HepG2 (cell line): ENCODE results near the gene SLC39A2. TPM values are rescaled to one million over a fixed set of nuclear protein-coding genes. Genes with fewer than 3 reads are reported as not detected.
A peak's percentile ranks its signal among the peaks of the same experiment; 100 is the strongest.

Experiments
- ATAC-seq: fragments of 200-7000 bp; cut with Tn5 transposase; 3 replicates; pipeline ENCODE4 v1.9.1; 2020; ENCODE audit warnings: mild to moderate bottlenecking, moderate library complexity
- BruUV-seq: library from RNA; stranded (reverse); fragments of 400-500 nt; replicated peaks from 2 replicates; lab custom pipeline; 2021; lab: Mats Ljungman, UMichigan
- CTCF ChIA-PET: fragments of 300-600 bp; formaldehyde crosslinking; extraction: SDS; loops from one replicate; lab custom pipeline; 2021; ENCODE audit warnings: low total read pairs, inconsistent platforms, low intra/inter-chr PET ratio; lab: Yijun Ruan, JAX
- POLR2A ChIA-PET: fragments of 350-600 bp; sonication (Branson Sonifier 250); formaldehyde crosslinking; loops from one replicate; lab custom pipeline; 2020; ENCODE audit warnings: antibody characterized with exemption, inconsistent platforms; lab: Yijun Ruan, JAX
- DNase-seq: peaks from one replicate; pipeline ENCODE4 v3.0.0-alpha.2; 2015; ENCODE audit warnings: low spot score
- FAIRE-seq: peaks from 3 replicates; lab custom pipeline; 2011; peaks lifted over from hg19 to GRCh38; lab: Jason Lieb, UNC
- H2AFZ ChIP-seq: one replicate; pipeline ENCODE4 v1.6.1; 2011; ENCODE audit warnings: low read length, inconsistent platforms
- H3K27ac ChIP-seq: fragments of 300-600 bp; 3 replicates; pipeline ENCODE4 v1.8.0; 2011; ENCODE audit warnings: mixed run types, mild to moderate bottlenecking, mixed read lengths, low read length, inconsistent platforms; ENCODE audit not compliant: insufficient read depth; ENCODE audit errors: extremely low read length
- H3K27me3 ChIP-seq, 2 experiments: fragments of 200-600 bp in 1 of 2; 2 replicates in 1 of 2; 3 replicates in 1 of 2; pipeline versions ENCODE4 v1.6.0 to v1.8.0; 2011; ENCODE audit warnings: low read length in 2 of 2, mild to moderate bottlenecking in 2 of 2, moderate library complexity in 2 of 2, inconsistent platforms in 1 of 2; ENCODE audit not compliant: insufficient read depth in 2 of 2, control insufficient read depth in 1 of 2
- H3K36me3 ChIP-seq, 2 experiments: fragments of 200-600 bp in 1 of 2; replicated peaks in 1 of 2; 2 replicates in 1 of 2; 3 replicates in 1 of 2; pipeline versions ENCODE4 v1.5.1 to v1.8.0; 2011; ENCODE audit warnings: low read length in 2 of 2, inconsistent platforms in 1 of 2; ENCODE audit not compliant: insufficient read depth in 2 of 2, control insufficient read depth in 1 of 2
- H3K4me1 ChIP-seq: 2 replicates; pipeline ENCODE4 v1.5.1; 2012; ENCODE audit warnings: low read length, inconsistent platforms; ENCODE audit not compliant: insufficient read depth
- H3K4me2 ChIP-seq: 2 replicates; pipeline ENCODE4 v1.6.0; 2011; ENCODE audit warnings: low read depth, low read length, inconsistent platforms
- H3K4me3 ChIP-seq, 3 experiments: fragments of 200-600 bp in 1 of 3; sonication (generic), shearing (Covaris generic) in 1 of 3; replicated peaks in 1 of 3; 2 replicates each; pipeline ENCODE4 v1.5.1; 2011 to 2016; ENCODE audit warnings: low read length in 3 of 3, inconsistent platforms in 2 of 3, low read depth in 2 of 3, mild to moderate bottlenecking in 2 of 3, control low read depth in 1 of 3, mixed read lengths in 1 of 3; ENCODE audit not compliant: insufficient read depth in 1 of 3
- H3K79me2 ChIP-seq: one replicate; pipeline ENCODE4 v1.6.1; 2011; ENCODE audit warnings: low read length, inconsistent platforms; ENCODE audit not compliant: insufficient read depth
- H3K9ac ChIP-seq: 2 replicates; pipeline ENCODE4 v1.6.0; 2011; ENCODE audit warnings: mild to moderate bottlenecking, low read depth, low read length, inconsistent platforms; ENCODE audit not compliant: insufficient read depth
- H3K9me3 ChIP-seq: 2 replicates; pipeline ENCODE4 v1.5.1; 2012; ENCODE audit warnings: mild to moderate bottlenecking, low read length
- H4K20me1 ChIP-seq: 2 replicates; pipeline ENCODE4 v1.6.0; 2011; ENCODE audit warnings: inconsistent platforms, mild to moderate bottlenecking, low read length, moderate library complexity; ENCODE audit not compliant: insufficient read depth
- AGO1 ChIP-seq: fragments of 200-400 bp; formaldehyde crosslinking; IDR thresholded peaks from 2 replicates; pipeline ENCODE4 v1.6.1; 2017; ENCODE audit warnings: mild to moderate bottlenecking, low read depth, low read length, moderate library complexity; ENCODE audit not compliant: poor library complexity, severe bottlenecking
- ARNTL ChIP-seq: sonication (generic); formaldehyde crosslinking; IDR thresholded peaks from 2 replicates; pipeline ENCODE4 v1.4.0; 2020; ENCODE audit warnings: mild to moderate bottlenecking, missing genetic modification reagents
- KDM3A ChIP-seq: IDR thresholded peaks from 2 replicates; pipeline ENCODE4 v1.6.1; 2018; ENCODE audit warnings: low read depth, missing compliant biosample characterization
- LBX2 ChIP-seq: sonication (generic); formaldehyde crosslinking; IDR thresholded peaks from 2 replicates; pipeline ENCODE4 v1.5.0; 2020; ENCODE audit warnings: missing genetic modification reagents, mild to moderate bottlenecking, borderline replicate concordance
- NCOA1 ChIP-seq: sonication (generic); formaldehyde crosslinking; IDR thresholded peaks from 2 replicates; pipeline ENCODE4 v1.9.0; 2021; ENCODE audit warnings: missing genetic modification reagents
- PLSCR1 ChIP-seq: sonication (generic); formaldehyde crosslinking; IDR thresholded peaks from 2 replicates; pipeline ENCODE4 v1.5.0; 2020; ENCODE audit warnings: missing genetic modification reagents, mild to moderate bottlenecking, borderline replicate concordance
- POLR2AphosphoS5 ChIP-seq: IDR thresholded peaks from 2 replicates; pipeline ENCODE4 v1.6.1; 2012; ENCODE audit warnings: low read depth, low read length
- RFXAP ChIP-seq: sonication (generic); formaldehyde crosslinking; IDR thresholded peaks from 2 replicates; pipeline ENCODE4 v1.4.0; 2020; ENCODE audit warnings: missing genetic modification reagents, borderline replicate concordance
- U2AF2 ChIP-seq: fragments of 200-400 bp; formaldehyde crosslinking; IDR thresholded peaks from 2 replicates; pipeline ENCODE4 v1.6.1; 2017; ENCODE audit warnings: low read depth, mild to moderate bottlenecking, low read length
- ZBTB21 ChIP-seq: sonication (generic); formaldehyde crosslinking; IDR thresholded peaks from 2 replicates; pipeline ENCODE4 v1.4.0; 2020; ENCODE audit warnings: missing genetic modification reagents
- ZBTB25 ChIP-seq: IDR thresholded peaks from 2 replicates; pipeline ENCODE4 v1.6.1; 2018; ENCODE audit warnings: missing genetic modification reagents
- ZFP1 ChIP-seq: IDR thresholded peaks from 2 replicates; pipeline ENCODE4 v1.6.1; 2016
- ZMYM3 ChIP-seq: sonication (generic); formaldehyde crosslinking; IDR thresholded peaks from 2 replicates; pipeline ENCODE4 v1.5.1; 2020; ENCODE audit warnings: mild to moderate bottlenecking, missing genetic modification reagents
- ZNF24 ChIP-seq: fragments of 450-650 bp; IDR thresholded peaks from 2 replicates; pipeline ENCODE4 v1.6.1; 2017; ENCODE audit warnings: antibody characterized with exemption, mild to moderate bottlenecking
- ZNF274 ChIP-seq: sonication (generic); formaldehyde crosslinking; IDR thresholded peaks from 2 replicates; pipeline ENCODE4 v1.5.1; 2020; ENCODE audit warnings: mild to moderate bottlenecking, missing genetic modification reagents
- ZNF292 ChIP-seq: sonication (generic); formaldehyde crosslinking; IDR thresholded peaks from 2 replicates; pipeline ENCODE4 v1.8.1; 2022; ENCODE audit warnings: mild to moderate bottlenecking, low read depth, missing genetic modification reagents, borderline replicate concordance
- ZNF607 ChIP-seq: sonication (generic); formaldehyde crosslinking; IDR thresholded peaks from 2 replicates; pipeline ENCODE4 v1.5.1; 2020; ENCODE audit warnings: missing genetic modification reagents, mild to moderate bottlenecking, borderline replicate concordance
- ZNF703 ChIP-seq: sonication (generic); formaldehyde crosslinking; IDR thresholded peaks from 2 replicates; pipeline ENCODE4 v1.5.1; 2020; ENCODE audit warnings: missing genetic modification reagents, mild to moderate bottlenecking, moderate library complexity, borderline replicate concordance
- ZNF766 ChIP-seq: sonication (generic); formaldehyde crosslinking; IDR thresholded peaks from 2 replicates; pipeline ENCODE4 v1.5.0; 2020; ENCODE audit warnings: missing genetic modification reagents, borderline replicate concordance
- WGBS: methylation state at CpG from one replicate; pipeline ENCODE4 v1.1.6; 2017; ENCODE audit warnings: low lambda C conversion rate; 5-methylcytosine and 5-hydroxymethylcytosine counted together
- in situ Hi-C: cut with HindIII; loops from 2 replicates; pipeline ENCODE4 v1.10.0; 2017; ENCODE audit warnings: low pct_unique_long_range_greater_than_20kb; ENCODE audit not compliant: extremely low pct_ligation_motif_present
- intact Hi-C: fragments of 100-400 bp; cut with micrococcal nuclease; formaldehyde crosslinking; loops from one replicate; pipeline ENCODE4 v1.10.0; 2022; ENCODE audit not compliant: unreplicated experiment
- polyA plus RNA-seq, 8 experiments: library from polyadenylated mRNA; depleted of rRNA in 3 of 8; stranded (reverse) in 7 of 8; unstranded in 1 of 8; fragments of >200 nt; fragmentation: Illumina TruSeq in 4 of 8; extraction: Trizol in 4 of 8; gene quantifications; 2 replicates each; pipeline versions ENCODE4 v1.2.1 to v1.2.3, GENCODE V29; 2011 to 2016; ENCODE audit warnings: low read depth in 4 of 8, missing spikeins in 1 of 8, mixed read lengths in 1 of 8; ENCODE audit not compliant: insufficient read depth in 1 of 8
- total RNA-seq, 5 experiments: library from RNA; depleted of rRNA; stranded (reverse); fragments of >200 nt; fragmentation: Illumina TruSeq; extraction: Trizol; gene quantifications; 2 replicates each; pipeline ENCODE4 v1.2.3, GENCODE V29; 2016; ENCODE audit warnings: low read depth in 1 of 5

The SLC39A2 gene
- total and polyA plus RNA-seq, 2 of the 13 experiments (the other 11 are each of a cell fraction or from before 2014, with no cell fraction given): 0.08 to 0.11 TPM

GRCh38 chr14:20989787-20990600, 9.1 kb upstream of the SLC39A2 start, which contains the start of gene METTL17:
METTL17 (plus strand) TSS chr14:20989980; CDS start chr14:20990003, 23 bp downstream.
- under 1% methylated on average over 42 of the region's 42 CpGs for WGBS
- peak; percentile 67 for FAIRE-seq
- Histone ChIP-seq H3K27me3 (no peaks in the 10 kb centered on the region; a peak in 2 of 5 replicates), H4K20me1 (0 out of 2 replicates have a peak, but pooled peaks cover 3% of the 10 kb centered on the region), H3K4me3 (peak within 1 kb of the TSS; percentile 72 to 94 (median 85)), H3K9ac (peak within 1 kb of the TSS; percentile 78), H3K4me1 (peaks cover 26% of the 10 kb centered on the region), H2AFZ (peak within 1 kb of the TSS; percentile 77), H3K36me3 (peaks cover 16 to 30% of the 10 kb centered on the region in 2 experiments), H3K4me2 (peak within 1 kb of the TSS; percentile 77), H3K27ac (peak within 1 kb of the TSS; percentile 76), H3K9me3 (no peaks in the 10 kb centered on the region), H3K79me2 (peaks cover 13% of the 10 kb centered on the region)
- ATAC-seq: peak; percentile 98
- CTCF ChIA-PET: interaction anchor here (0.8 to 1.5 kb wide), 3 partner anchors 19 to 103 kb away, joined by 3 to 6 read pairs (median 4); no protein-coding TSS in a partner anchor
- DNase-seq: peak; percentile 98
- in situ Hi-C loops (loop anchor here (25.0 kb wide), 1 partner anchor 653 kb away; the partner anchor contains the start of genes CCNB1IP1 and PARP2), intact Hi-C loops (no loop called here)
- POLR2A ChIA-PET: interaction anchor here (0.9 kb wide), 1 partner anchor 15 kb away, joined by 3 read pairs; no protein-coding TSS in a partner anchor
- TSS peak; percentile 70 for BruUV-seq
- no peak for TF ChIP-seq LBX2 (CRISPR knock-in tag)
- peak; percentile 38; the same call in 1 of the 2 replicates for TF ChIP-seq RFXAP
- TF ChIP-seq NCOA1: peak; percentile 91
- TF ChIP-seq KDM3A: 0 out of 2 replicates have a peak, but pooled peaks have one; percentile 52
- no peak for TF ChIP-seq U2AF2
- TF ChIP-seq PLSCR1 (CRISPR knock-in tag): no peak
- TF ChIP-seq ZNF274 (CRISPR knock-in tag): no peak; the same call in 1 of the 2 replicates
- no peak for TF ChIP-seq ZNF24
- TF ChIP-seq ZMYM3 (CRISPR knock-in tag): no peak; the same call in 1 of the 2 replicates
- TF ChIP-seq ARNTL: peak; percentile 51
- TF ChIP-seq ZBTB21 (CRISPR knock-in tag): peak; percentile 39; the same call in 1 of the 2 replicates
- no peak for TF ChIP-seq AGO1
- TF ChIP-seq ZBTB25: peak; percentile 59; the same call in 1 of the 2 replicates
- TF ChIP-seq ZFP1: no peak
- peak; percentile 91 for TF ChIP-seq ZNF607 (CRISPR knock-in tag)
- TF ChIP-seq ZNF703 (CRISPR knock-in tag): no peak
- peak; percentile 81 for TF ChIP-seq POLR2AphosphoS5
- 0 out of 2 replicates have a peak, but pooled peaks have one; percentile 37 for TF ChIP-seq ZNF292 (CRISPR knock-in tag)
- peak; percentile 66; the same call in 1 of the 2 replicates for TF ChIP-seq ZNF766
